Stimulated activated naive CD8-positive, alpha-beta T cell treated with anti-CD3 and anti-CD28 coated beads, Interleukin-15, Interleukin-2, amounts not matched to agents 100 ng/mL and 50 ng/mL, for 24 hours (primary cell): ENCODE measurements around the gene FBXO21.
"Not testable (repeated sequence)": the region's sequence is repeated elsewhere in the genome, so short reads cannot be mapped to it uniquely, and the experiment has no call there.

ENCODE experiments used
- H3K27ac Mint-ChIP-seq: one replicate; pipeline ENCODE4 v1.8.0; 2021; ENCODE audit warnings: mild to moderate bottlenecking, mixed read lengths
- H3K27me3 Mint-ChIP-seq: one replicate; pipeline ENCODE4 v1.8.0; 2021; ENCODE audit warnings: mixed read lengths
- H3K36me3 Mint-ChIP-seq: one replicate; pipeline ENCODE4 v1.8.0; 2021; ENCODE audit warnings: low read depth, mixed read lengths
- H3K4me1 Mint-ChIP-seq: one replicate; pipeline ENCODE4 v1.8.0; 2021; ENCODE audit warnings: low read depth, mixed read lengths
- H3K4me3 Mint-ChIP-seq: one replicate; pipeline ENCODE4 v1.8.0; 2021; ENCODE audit warnings: mild to moderate bottlenecking, mixed read lengths
- H3K9me3 Mint-ChIP-seq: one replicate; pipeline ENCODE4 v1.8.0; 2021; ENCODE audit warnings: mixed read lengths

Gene FBXO21

GRCh38 chr12:117212563-117213190, 22.4 kb upstream of the FBXO21 start:
- Mint-ChIP-seq H3K27me3 (peaks cover 8% of the 10 kb centered on the region), H3K9me3 (no peaks in the 10 kb centered on the region), H3K4me3 (no peak overlapping the region), H3K36me3 (no peaks in the 10 kb centered on the region), H3K4me1 (no peaks in the 10 kb centered on the region), H3K27ac (no peak overlapping the region)

- H3K36me3 Mint-ChIP-seq: no peaks in the 10 kb centered on the region
- peaks cover 11% of the 10 kb centered on the region for H3K27me3 Mint-ChIP-seq
- H3K9me3 Mint-ChIP-seq: no peaks in the 10 kb centered on the region
- no peaks in the 10 kb centered on the region for H3K4me1 Mint-ChIP-seq
- no peak overlapping the region for H3K4me3 Mint-ChIP-seq
- no peak overlapping the region for H3K27ac Mint-ChIP-seq
Observed at GRCh38 chr12:117210266-117210918, 20.1 kb upstream of the FBXO21 start.

- Mint-ChIP-seq H3K4me1 (no peaks in the 10 kb centered on the region), H3K9me3 (no peaks in the 10 kb centered on the region), H3K36me3 (no peaks in the 10 kb centered on the region)
Observed at GRCh38 chr12:117209626-117210025, 19.4 kb upstream of the FBXO21 start.

GRCh38 chr12:117208811-117209455, 18.7 kb upstream of the FBXO21 start:
- Mint-ChIP-seq H3K4me1 (no peaks in the 10 kb centered on the region), H3K9me3 (no peaks in the 10 kb centered on the region)

More at GRCh38 chr12:117209626-117210025, 19.4 kb upstream of the FBXO21 start:
- no peak overlapping the region for H3K27ac Mint-ChIP-seq
- peaks cover 11% of the 10 kb centered on the region for H3K27me3 Mint-ChIP-seq
- H3K4me3 Mint-ChIP-seq: no peak overlapping the region

GRCh38 chr12:117208206-117208605, 17.9 kb upstream of the FBXO21 start:
- Mint-ChIP-seq H3K4me1 (no peaks in the 10 kb centered on the region), H3K9me3 (no peaks in the 10 kb centered on the region), H3K36me3 (no peaks in the 10 kb centered on the region), H3K27me3 (peaks cover 11% of the 10 kb centered on the region), H3K27ac (no peak overlapping the region), H3K4me3 (no peak overlapping the region)

More at GRCh38 chr12:117208811-117209455, 18.7 kb upstream of the FBXO21 start:
- Mint-ChIP-seq H3K36me3 (no peaks in the 10 kb centered on the region), H3K4me3 (no peak overlapping the region), H3K27ac (no peak overlapping the region), H3K27me3 (peaks cover 11% of the 10 kb centered on the region)

GRCh38 chr12:117207675-117208074, 17.4 kb upstream of the FBXO21 start:
- Mint-ChIP-seq H3K36me3 (no peaks in the 10 kb centered on the region), H3K4me3 (no peak overlapping the region), H3K9me3 (no peaks in the 10 kb centered on the region), H3K27me3 (peaks cover 6% of the 10 kb centered on the region), H3K4me1 (no peaks in the 10 kb centered on the region), H3K27ac (no peak overlapping the region)

- H3K27ac Mint-ChIP-seq: no peak overlapping the region
- H3K4me3 Mint-ChIP-seq: no peak overlapping the region
- no peaks in the 10 kb centered on the region for H3K4me1 Mint-ChIP-seq
- H3K27me3 Mint-ChIP-seq: peaks cover 10% of the 10 kb centered on the region
- H3K36me3 Mint-ChIP-seq: no peaks in the 10 kb centered on the region
- no peaks in the 10 kb centered on the region for H3K9me3 Mint-ChIP-seq
Observed at GRCh38 chr12:117202556-117202955, 12.3 kb upstream of the FBXO21 start.

GRCh38 chr12:117202033-117202432, 11.8 kb upstream of the FBXO21 start:
- Mint-ChIP-seq H3K27ac (no peak overlapping the region), H3K9me3 (no peaks in the 10 kb centered on the region), H3K36me3 (no peaks in the 10 kb centered on the region)

GRCh38 chr12:117199956-117200744, 9.9 kb upstream of the FBXO21 start:
- not testable (repeated sequence) for H3K9me3 Mint-ChIP-seq, H3K36me3 Mint-ChIP-seq, H3K4me1 Mint-ChIP-seq, H3K27me3 Mint-ChIP-seq, H3K27ac Mint-ChIP-seq, H3K4me3 Mint-ChIP-seq

More at GRCh38 chr12:117202033-117202432, 11.8 kb upstream of the FBXO21 start:
- H3K4me1 Mint-ChIP-seq: no peaks in the 10 kb centered on the region
- no peak overlapping the region for H3K4me3 Mint-ChIP-seq
- peaks cover 10% of the 10 kb centered on the region for H3K27me3 Mint-ChIP-seq

GRCh38 chr12:117196334-117196733, 6.1 kb upstream of the FBXO21 start:
- not testable (repeated sequence) for H3K4me3 Mint-ChIP-seq, H3K36me3 Mint-ChIP-seq

GRCh38 chr12:117195027-117195426, 4.8 kb upstream of the FBXO21 start:
- not testable (repeated sequence) for H3K9me3 Mint-ChIP-seq, H3K36me3 Mint-ChIP-seq, H3K4me1 Mint-ChIP-seq, H3K4me3 Mint-ChIP-seq, H3K27ac Mint-ChIP-seq, H3K27me3 Mint-ChIP-seq

More at GRCh38 chr12:117196334-117196733, 6.1 kb upstream of the FBXO21 start:
- not testable (repeated sequence) for H3K27ac Mint-ChIP-seq, H3K9me3 Mint-ChIP-seq, H3K4me1 Mint-ChIP-seq
- H3K27me3 Mint-ChIP-seq: peaks cover 12% of the 10 kb centered on the region

- Mint-ChIP-seq H3K9me3 (peaks cover 5% of the 10 kb centered on the region), H3K36me3 (peaks cover 5% of the 10 kb centered on the region), H3K4me3 (no peak overlapping the region), H3K27me3 (peaks cover 7% of the 10 kb centered on the region), H3K27ac (no peak overlapping the region), H3K4me1 (peaks cover 14% of the 10 kb centered on the region)
Observed at GRCh38 chr12:117193903-117194302, 3.6 kb upstream of the FBXO21 start.

GRCh38 chr12:117192581-117192980, 2.3 kb upstream of the FBXO21 start:
- not testable (repeated sequence) for H3K27me3 Mint-ChIP-seq, H3K36me3 Mint-ChIP-seq, H3K9me3 Mint-ChIP-seq, H3K27ac Mint-ChIP-seq, H3K4me3 Mint-ChIP-seq
- H3K4me1 Mint-ChIP-seq: peaks cover 24% of the 10 kb centered on the region

GRCh38 chr12:117192057-117192456, 1.8 kb upstream of the FBXO21 start:
- H3K27me3 Mint-ChIP-seq: peaks cover 5% of the 10 kb centered on the region
- H3K4me3 Mint-ChIP-seq: peak overlapping the region; percentile 1
- peaks cover 10% of the 10 kb centered on the region for H3K36me3 Mint-ChIP-seq
- peaks cover 5% of the 10 kb centered on the region for H3K9me3 Mint-ChIP-seq
- H3K4me1 Mint-ChIP-seq: peaks cover 24% of the 10 kb centered on the region
- H3K27ac Mint-ChIP-seq: no peak overlapping the region

GRCh38 chr12:117189725-117190209, 503 bp downstream of the FBXO21 start:
- H3K27ac Mint-ChIP-seq: peak overlapping the region; percentile 86
- peaks cover 5% of the 10 kb centered on the region for H3K27me3 Mint-ChIP-seq
- H3K4me3 Mint-ChIP-seq: peak overlapping the region; percentile 96
- H3K9me3 Mint-ChIP-seq: peaks cover 5% of the 10 kb centered on the region
- H3K36me3 Mint-ChIP-seq: peaks cover 26% of the 10 kb centered on the region
- peaks cover 24% of the 10 kb centered on the region for H3K4me1 Mint-ChIP-seq
